ENCODE measurements around the gene ASIC4.

Gene ASIC4

DNA sequence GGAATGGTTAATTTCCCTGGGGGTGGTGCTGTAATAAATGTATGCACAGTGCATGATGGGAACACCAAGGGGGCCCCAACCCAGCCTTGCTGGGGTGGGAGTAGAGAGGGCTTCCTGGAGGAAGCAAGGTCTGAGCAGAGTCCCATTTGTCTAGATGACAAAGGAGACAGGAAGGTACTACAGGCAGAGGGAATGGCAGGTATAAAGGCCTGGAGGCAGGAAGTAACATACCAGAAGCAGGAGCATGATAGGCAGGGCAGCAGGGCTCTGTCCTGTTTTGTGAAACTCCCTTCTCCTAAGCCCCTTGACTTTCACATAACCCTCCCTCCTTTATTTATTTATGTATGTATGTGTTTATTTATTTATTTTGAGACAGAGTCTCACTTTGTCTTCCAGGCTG is 11.7 kb upstream of the ASIC4 start:
- in situ Hi-C loops (cut with MboI; ENCODE audit: low sequenced_read_pairs, unreplicated experiment), result no loop called here
- DNase-seq (ENCODE audit: low spot score), result no peak
- TF ChIP-seq, protein P1, sequence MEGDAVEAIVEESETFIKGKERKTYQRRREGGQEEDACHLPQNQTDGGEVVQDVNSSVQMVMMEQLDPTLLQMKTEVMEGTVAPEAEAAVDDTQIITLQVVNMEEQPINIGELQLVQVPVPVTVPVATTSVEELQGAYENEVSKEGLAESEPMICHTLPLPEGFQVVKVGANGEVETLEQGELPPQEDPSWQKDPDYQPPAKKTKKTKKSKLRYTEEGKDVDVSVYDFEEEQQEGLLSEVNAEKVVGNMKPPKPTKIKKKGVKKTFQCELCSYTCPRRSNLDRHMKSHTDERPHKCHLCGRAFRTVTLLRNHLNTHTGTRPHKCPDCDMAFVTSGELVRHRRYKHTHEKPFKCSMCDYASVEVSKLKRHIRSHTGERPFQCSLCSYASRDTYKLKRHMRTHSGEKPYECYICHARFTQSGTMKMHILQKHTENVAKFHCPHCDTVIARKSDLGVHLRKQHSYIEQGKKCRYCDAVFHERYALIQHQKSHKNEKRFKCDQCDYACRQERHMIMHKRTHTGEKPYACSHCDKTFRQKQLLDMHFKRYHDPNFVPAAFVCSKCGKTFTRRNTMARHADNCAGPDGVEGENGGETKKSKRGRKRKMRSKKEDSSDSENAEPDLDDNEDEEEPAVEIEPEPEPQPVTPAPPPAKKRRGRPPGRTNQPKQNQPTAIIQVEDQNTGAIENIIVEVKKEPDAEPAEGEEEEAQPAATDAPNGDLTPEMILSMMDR (IDR thresholded peaks at IDR 0.05; ENCODE audit: borderline replicate concordance, control extremely low read depth, extremely low read depth, insufficient read depth, missing control alignments), result no peak

DNA sequence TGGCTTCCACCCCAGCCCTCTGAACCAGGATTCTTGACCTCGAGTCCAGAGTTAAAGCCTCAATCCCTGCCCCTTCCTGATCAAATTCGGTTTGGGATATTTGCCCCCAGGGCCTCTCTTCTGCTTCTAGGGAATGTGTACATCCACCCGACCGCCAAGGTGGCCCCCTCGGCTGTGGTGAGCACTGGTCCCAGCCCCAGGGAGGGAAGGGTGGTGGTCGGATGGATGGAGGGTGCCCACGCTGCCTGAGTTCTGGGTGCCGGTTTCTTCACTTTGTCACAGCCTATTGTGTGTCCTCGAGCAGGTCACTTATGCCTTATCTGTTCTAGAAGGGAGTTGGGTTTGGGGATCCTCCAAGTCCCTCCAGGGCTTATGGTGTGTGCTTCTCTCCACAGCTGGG is 8.7 kb upstream of the ASIC4 start:
- in situ Hi-C loops (cut with MboI; ENCODE audit: low sequenced_read_pairs, unreplicated experiment), result no loop called here
- TF ChIP-seq, protein P1 (IDR thresholded peaks at IDR 0.05; ENCODE audit: borderline replicate concordance, control extremely low read depth, extremely low read depth, insufficient read depth, missing control alignments), result no peak
- DNase-seq (ENCODE audit: low spot score), result no peak

GRCh38 chr2:219506153-219506801 is 8.0 kb upstream of the ASIC4 start:
- no peak for DNase-seq (ENCODE audit: low spot score)
- TF ChIP-seq, protein P1 (IDR thresholded peaks at IDR 0.05; ENCODE audit: borderline replicate concordance, control extremely low read depth, extremely low read depth, insufficient read depth, missing control alignments), result no peak
- in situ Hi-C loops (cut with MboI; ENCODE audit: low sequenced_read_pairs, unreplicated experiment), result no loop called here

DNA sequence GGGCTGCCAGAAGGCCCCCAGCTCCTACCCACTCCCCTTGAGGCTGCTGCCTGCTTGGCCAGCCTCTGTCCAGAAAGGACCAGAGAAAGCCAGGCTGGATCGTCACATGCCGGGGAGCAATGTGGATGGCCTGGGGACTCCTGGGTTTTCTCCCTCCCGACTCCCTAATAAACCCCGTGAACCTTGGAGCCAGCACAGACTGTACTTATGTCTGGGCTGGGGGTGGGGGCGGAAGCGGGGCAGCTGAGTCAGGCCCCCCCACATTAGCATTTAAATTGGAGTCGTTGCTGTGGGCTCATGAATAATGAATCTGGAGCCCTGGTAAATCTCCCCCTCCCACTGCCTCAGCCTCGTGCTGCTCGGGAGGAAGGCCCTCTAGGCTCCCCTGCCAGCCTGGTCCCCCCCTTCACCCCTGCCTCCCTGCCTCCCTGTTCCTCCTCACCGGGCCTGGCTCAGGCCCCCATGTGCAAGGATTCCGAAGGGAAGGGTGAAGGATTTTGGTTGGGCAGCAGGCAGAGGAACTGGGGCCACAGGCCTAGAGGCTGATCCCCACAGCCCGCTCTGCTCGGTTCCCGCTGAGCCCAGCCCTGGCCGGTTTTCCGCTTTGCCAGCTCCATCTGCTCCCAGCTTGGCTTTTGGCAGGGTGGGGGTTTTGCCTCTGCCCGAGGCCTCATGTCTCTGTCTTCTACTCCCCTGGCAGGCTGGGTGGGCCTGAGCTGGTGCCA is 7.3 kb upstream of the ASIC4 start:
- DNase-seq (ENCODE audit: low spot score), result no peak
- TF ChIP-seq, protein P1 (IDR thresholded peaks at IDR 0.05; ENCODE audit: borderline replicate concordance, control extremely low read depth, extremely low read depth, insufficient read depth, missing control alignments), result no peak
- in situ Hi-C loops (cut with MboI; ENCODE audit: low sequenced_read_pairs, unreplicated experiment), result no loop called here

- DNase-seq (ENCODE audit: low spot score), result no peak
- TF ChIP-seq, protein P1 (IDR thresholded peaks at IDR 0.05; ENCODE audit: borderline replicate concordance, control extremely low read depth, extremely low read depth, insufficient read depth, missing control alignments), result no peak
- in situ Hi-C loops (cut with MboI; ENCODE audit: low sequenced_read_pairs, unreplicated experiment), result no loop called here
Measured at GRCh38 chr2:219507581-219508443, 6.5 kb upstream of the ASIC4 start.

DNA sequence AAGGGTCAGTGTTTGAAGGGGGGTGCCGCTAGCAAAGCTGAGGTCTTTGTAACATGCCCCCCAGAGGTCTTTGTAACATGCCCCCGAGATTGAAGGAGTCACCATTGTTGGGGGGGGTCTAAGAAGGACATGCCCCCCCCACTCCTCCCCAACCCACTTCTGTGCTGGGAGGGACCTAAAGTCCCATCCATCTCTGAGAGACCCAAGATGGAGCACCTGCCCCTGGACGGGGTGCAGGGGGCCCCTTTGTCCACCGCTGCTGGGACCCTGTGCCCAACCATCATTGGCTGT is 5.9 kb upstream of the ASIC4 start:
- TF ChIP-seq, protein P1 (IDR thresholded peaks at IDR 0.05; ENCODE audit: borderline replicate concordance, control extremely low read depth, extremely low read depth, insufficient read depth, missing control alignments), result no peak
- in situ Hi-C loops (cut with MboI; ENCODE audit: low sequenced_read_pairs, unreplicated experiment), result no loop called here
- DNase-seq (ENCODE audit: low spot score), result no peak
